ENCODE measurements around the gene OTOP3.

Gene OTOP3

DNA sequence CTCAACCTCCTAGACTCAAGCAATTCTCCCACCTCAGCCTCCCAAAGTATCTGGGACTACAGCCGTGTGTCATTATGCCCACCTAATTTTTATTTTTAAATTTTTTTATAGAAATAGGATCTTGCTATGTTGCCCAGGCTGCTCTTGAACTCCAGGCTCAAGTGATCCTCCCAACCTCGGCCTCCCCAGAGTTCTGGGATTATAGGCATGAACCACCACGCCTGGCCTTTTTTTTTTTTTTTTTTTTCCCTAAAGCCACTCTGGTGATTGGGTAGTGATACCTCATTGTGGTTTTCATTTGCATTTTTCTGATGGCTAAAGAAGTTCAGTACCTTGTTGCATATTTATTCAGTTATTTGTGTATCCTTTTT, 50.5 kb downstream of the OTOP3 start:
- DNase-seq (ENCODE audit: low spot score) = no peak

GRCh38 chr17:74987418-74987908, 51.8 kb downstream of the OTOP3 start, which contains the start of gene CDR2L:
Gene CDR2L (plus strand): TSS chr17:74987632. CDS start chr17:74988044, 412 bp downstream.
- peak; percentile 95 for DNase-seq (ENCODE audit: low spot score)

- DNase-seq (ENCODE audit: low spot score) = peak; percentile 69
Observed at GRCh38 chr17:74987909-74988711, 52.4 kb downstream of the OTOP3 start.

DNA sequence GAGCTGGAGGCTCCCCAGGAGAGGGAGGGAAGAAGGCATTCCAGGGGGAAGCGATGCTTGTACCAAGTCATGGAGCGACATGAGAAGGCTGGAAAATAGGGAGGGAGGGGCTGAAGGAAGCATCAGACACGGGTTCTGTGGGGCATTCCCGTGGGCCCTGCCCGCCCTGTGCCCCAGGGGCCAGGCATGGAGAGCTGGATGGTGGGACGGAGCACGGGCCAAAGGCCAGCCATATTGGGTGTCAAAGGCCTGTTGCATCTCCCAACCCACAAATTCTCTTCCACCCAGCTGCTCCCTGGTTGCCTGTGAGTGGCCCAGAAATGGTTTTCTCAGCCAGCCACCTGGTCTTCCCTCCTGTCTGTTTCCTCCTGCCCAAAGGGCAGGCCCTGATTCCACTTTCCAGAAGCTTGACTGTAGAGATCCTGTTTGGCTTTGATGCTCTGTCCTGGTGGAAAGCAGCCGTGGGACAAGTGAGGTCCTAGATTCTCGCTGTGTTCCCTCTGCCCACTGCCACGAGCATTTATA, 54.9 kb downstream of the OTOP3 start:
- no peak for DNase-seq (ENCODE audit: low spot score)

GRCh38 chr17:74992223-74992622, 56.5 kb downstream of the OTOP3 start:
- DNase-seq (ENCODE audit: low spot score) = peak; percentile 44

DNA sequence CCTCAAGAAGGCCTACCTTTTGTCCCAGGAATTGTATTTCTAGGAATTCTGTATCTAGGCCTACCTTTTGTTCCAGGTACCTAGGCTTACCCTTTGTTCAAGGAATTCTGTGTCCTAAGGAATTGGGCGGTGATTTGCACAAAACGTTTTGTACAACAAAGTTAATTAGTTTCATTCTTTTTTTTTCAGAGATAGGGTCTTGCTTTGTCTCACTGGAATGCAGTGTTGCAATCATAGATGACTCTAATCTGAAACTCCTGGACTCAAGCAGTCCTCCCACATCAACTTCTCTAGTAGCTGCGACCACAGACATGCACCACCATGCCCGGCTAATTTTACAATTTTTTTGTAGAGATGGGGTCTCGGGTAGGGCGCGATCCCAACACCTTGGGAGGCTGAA, 58.7 kb downstream of the OTOP3 start:
- peak; percentile 17 for DNase-seq (ENCODE audit: low spot score)

DNA sequence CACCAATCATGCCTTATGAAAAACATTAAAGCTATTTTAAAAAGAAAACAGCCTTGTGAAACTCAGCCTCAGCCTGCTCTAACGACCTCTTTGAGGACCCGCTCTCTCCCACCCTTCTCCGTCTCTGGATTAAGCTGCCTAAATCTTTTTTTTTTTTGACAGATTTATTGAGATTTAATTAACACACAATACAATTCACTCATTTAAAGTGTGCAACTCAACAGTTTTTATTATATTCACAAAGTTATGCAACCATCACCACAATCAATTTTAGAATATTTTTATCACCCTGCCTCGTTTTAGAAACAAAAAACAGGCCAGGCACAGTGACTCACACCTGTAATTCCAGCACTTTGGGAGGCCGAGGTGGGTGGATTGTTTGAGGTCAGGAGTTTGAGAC, 60.1 kb downstream of the OTOP3 start:
- no peak for DNase-seq (ENCODE audit: low spot score)

DNA sequence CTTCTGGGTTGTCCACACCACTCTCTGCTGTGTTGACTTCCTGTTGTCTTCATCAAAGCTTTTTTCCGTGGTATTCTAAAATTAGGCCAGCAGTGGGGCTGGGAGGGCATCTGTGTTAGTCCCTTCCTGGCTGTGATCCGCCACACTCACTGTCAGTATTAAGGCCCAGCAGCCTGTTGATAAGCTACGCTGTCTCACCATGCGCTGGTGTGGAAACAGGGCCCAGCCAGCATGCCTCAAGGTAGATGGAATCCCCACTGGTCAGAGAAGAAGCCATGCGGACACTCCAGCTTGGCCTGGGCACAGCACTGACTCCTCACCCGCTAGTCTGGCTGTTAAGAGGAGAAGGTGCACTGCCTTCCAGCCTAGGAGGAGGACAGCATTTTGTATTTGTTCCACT, 63.1 kb downstream of the OTOP3 start:
- DNase-seq (ENCODE audit: low spot score) = no peak

DNA sequence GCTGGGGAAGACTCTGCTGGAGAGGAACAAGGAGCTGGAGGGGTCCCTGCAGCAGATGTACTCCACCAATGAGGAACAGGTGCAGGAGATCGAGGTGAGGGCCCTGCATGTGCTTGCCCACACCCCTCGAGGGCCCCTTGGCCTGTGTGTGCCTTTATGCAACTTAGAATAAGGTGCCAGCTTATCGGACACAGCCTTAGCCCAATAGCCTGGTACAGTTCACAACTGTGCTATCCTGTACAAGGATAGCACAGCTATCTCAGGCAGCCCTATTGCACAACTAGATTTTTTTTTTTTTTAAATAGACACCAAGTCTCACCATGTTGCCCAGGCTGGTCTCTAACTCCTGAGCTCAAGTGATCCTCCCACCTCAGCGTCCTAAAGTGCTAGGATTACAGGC, 63.8 kb downstream of the OTOP3 start:
- DNase-seq (ENCODE audit: low spot score) = no peak

All from kidney tubule cell (primary cell).